LNCAP (cell line): ENCODE results near the gene MAGI1.

Source experiments
- TF ChIP-seq, protein P1 (sequence below): fragments of 450-650 bp; IDR thresholded peaks from 2 replicates; pipeline ENCODE4 v1.5.1; 2017; ENCODE audit warnings: mild to moderate bottlenecking

MAGI1 gene

DNA sequence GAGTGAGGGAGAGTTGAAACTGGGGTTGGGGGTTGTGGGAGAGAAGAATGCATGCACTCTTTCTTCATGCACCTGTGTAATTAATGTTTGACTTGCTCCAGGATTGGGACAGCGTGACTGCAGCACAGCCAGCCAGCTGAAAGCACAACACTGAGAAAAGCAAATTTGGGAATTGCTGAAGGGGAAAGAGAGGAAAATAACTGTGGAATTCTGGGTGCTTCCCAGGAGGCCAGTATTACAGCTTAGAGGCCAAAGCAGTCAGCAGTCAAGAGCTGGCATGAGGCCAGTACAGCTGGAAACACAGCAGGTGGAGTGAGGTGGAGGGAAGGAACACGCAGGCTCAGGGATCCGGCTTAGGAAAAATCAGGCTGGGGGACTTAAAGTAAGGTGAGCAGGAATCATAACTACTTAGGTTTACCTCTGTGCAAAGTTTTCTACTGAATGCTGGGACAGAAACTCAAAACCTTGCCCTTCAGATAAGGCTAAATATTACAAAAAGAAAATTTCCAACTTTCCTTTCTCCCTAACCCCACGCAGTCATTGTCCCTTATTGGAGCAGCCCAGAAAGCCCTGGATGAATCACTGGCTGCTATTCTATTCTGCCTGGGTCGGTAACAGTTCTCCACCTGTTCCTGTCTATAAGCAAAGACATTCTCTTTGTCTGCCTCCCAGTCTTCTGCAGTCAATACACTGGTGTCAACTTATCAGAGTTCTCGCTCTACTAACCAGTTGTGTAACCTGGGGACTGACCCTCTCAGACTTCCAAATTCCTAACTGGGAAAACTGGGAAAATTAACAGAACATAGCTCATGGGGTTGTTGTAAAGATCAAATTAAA lies 167.2 kb downstream of the MAGI1 start:
- TF ChIP-seq, protein P1, sequence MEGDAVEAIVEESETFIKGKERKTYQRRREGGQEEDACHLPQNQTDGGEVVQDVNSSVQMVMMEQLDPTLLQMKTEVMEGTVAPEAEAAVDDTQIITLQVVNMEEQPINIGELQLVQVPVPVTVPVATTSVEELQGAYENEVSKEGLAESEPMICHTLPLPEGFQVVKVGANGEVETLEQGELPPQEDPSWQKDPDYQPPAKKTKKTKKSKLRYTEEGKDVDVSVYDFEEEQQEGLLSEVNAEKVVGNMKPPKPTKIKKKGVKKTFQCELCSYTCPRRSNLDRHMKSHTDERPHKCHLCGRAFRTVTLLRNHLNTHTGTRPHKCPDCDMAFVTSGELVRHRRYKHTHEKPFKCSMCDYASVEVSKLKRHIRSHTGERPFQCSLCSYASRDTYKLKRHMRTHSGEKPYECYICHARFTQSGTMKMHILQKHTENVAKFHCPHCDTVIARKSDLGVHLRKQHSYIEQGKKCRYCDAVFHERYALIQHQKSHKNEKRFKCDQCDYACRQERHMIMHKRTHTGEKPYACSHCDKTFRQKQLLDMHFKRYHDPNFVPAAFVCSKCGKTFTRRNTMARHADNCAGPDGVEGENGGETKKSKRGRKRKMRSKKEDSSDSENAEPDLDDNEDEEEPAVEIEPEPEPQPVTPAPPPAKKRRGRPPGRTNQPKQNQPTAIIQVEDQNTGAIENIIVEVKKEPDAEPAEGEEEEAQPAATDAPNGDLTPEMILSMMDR, result no peak

- TF ChIP-seq, protein P1, result no peak
Observed at GRCh38 chr3:65869798-65870197, 168.9 kb downstream of the MAGI1 start.

DNA sequence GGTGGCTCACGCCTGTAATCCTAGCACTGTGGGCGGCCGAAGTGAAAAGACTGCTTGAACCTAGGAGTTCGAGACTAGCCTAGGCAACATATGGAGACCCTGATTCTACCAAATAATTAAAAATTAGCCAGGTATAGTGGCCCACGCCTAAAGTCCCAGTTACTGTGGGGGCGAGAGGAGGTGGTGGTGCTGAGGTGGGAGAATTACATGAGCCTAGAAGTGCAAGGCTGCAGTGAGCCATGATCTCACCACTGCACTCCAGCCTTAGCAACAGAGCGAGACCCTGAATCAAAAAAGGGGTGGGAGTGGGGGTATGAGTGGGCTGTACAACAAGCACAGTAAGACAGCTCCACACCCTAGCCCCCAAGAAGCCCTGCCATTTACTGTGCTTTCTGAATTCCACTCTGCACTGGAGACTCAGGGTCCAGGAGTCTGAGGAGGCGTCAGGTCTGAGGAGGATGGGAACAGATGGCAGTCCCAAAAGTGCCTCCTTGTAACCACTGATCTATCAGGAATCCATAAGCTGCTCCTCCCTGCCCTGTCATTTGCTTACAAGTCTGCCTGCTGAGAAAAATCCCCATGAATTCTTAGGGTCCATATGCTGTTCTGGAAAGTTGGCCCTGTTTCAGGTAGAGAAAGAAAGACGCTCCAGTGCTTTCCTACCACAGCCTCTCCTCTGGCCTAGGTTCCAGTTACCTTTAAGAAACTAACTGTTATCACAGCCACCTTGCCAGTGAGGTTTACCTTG lies 171.1 kb downstream of the MAGI1 start:
- TF ChIP-seq, protein P1, result no peak

GRCh38 chr3:65864357-65864904 lies 174.3 kb downstream of the MAGI1 start:
- TF ChIP-seq, protein P1, result no peak

DNA sequence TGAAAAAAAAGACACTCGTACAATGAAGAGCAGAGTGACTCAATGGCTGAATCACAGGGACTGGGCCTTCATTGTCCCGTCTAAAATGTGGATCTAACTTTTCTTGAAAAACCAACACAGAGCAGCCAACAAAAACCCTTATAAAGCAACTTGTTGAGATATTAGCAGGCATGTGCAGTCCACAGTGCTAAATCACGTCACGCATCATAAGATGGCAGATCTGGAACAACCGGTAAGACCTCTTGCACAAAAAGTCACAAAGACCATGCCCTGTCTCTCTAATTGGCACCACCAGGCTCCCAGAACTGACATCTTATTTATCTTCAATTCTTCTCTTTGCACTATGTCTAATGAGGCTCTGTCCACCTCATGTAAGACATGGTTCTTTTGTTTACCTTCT lies 177.0 kb downstream of the MAGI1 start:
- TF ChIP-seq, protein P1, result no peak

- TF ChIP-seq, protein P1, result no peak
Observed at GRCh38 chr3:65858749-65859148, 180.0 kb downstream of the MAGI1 start.

DNA sequence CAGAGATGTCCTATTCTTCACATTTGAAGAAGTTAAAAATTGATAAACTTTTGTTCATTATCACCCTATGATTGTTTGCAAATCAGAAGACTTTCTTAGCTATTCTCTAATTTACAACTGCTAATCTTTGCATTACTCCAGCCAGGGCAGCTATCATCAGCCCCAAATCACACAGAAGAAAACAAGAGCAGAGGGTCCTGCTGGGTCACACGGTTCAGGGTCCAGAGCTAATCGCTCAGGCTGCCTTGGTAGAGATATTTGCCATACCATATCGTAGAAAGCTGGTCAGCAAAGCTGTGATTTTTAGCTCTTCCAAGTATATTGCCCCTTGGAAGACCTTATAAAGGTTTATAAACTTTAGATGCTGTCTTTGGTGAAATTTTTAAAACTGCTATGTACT lies 181.4 kb downstream of the MAGI1 start:
- TF ChIP-seq, protein P1, result no peak
